ENCODE results near the gene GSG1L.

DNA sequence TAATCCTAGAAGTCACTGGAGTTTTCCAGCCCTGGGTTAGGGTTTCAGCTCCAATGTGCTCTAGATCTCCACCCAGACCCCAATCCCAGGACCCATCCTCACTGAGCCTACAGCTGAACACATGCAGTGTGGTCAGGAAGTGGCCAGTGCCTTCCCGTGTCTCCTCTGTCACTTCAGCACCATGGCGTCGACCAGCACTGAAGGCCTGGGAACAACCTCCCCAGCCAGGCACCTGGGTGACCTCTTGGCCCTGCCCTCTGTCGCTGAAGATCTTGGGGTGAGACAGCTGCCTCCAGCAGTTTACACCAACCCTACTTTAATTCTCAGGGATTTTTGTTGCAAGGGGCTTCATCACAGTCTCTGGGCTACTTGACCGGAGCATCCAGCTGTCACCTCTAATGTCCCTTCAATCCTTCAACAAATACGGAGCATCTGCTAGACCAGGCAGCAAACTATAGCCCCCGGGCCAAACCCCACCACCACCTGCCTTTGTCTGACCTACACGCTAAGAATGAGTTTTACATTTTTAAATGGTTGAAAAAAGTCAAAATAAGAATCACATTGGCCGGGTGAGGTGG is 18.0 kb upstream of the GSG1L start:
- TF ChIP-seq, protein P1, sequence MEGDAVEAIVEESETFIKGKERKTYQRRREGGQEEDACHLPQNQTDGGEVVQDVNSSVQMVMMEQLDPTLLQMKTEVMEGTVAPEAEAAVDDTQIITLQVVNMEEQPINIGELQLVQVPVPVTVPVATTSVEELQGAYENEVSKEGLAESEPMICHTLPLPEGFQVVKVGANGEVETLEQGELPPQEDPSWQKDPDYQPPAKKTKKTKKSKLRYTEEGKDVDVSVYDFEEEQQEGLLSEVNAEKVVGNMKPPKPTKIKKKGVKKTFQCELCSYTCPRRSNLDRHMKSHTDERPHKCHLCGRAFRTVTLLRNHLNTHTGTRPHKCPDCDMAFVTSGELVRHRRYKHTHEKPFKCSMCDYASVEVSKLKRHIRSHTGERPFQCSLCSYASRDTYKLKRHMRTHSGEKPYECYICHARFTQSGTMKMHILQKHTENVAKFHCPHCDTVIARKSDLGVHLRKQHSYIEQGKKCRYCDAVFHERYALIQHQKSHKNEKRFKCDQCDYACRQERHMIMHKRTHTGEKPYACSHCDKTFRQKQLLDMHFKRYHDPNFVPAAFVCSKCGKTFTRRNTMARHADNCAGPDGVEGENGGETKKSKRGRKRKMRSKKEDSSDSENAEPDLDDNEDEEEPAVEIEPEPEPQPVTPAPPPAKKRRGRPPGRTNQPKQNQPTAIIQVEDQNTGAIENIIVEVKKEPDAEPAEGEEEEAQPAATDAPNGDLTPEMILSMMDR (conservative IDR thresholded peaks at IDR 0.05): no peak
- no peak for TF ChIP-seq ZFX (IDR thresholded peaks at IDR 0.05)

Data from C4-2B (cell line).